ENCODE results near the gene SMCHD1.

The SMCHD1 gene

DNA sequence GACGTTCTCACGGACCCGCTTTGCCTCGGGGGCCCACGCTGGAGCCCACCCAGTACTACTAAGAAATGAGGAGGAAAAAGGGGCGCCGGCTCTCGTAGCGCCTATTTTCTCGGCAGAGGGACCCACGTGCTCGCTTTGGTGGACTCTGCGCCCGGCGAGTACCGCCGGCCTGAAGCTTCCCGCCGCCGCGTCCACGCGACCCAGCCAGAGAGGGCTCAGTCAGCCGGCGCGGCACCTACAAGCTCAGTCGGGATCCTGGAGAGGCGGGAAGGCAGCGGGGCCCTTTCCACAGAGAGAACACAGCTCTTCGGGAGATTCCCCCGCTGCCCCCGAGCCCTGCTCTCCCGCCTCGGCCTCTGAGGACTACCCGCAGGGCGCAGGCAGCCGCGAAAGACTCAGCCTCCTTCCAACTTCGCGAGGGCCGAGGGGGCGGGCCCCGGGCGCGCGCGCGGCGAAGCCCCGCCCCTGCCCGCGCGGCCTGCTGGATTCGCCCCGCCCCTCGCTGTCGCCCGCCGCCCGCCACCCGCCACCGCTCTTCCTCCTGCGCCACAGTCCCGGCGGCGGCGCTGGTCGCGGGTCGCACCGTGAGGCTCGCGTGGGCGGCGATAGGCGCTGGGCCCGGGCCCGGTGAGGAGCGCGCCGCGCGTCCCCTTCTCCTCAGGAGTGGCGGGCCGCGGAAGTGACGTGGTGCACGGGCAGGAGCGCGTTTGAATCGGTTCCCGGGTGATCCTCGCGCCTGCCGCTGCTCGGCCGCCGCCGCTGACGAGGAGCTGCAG lies at the start of gene SMCHD1:
Gene SMCHD1, plus strand, starts transcription at position 549 of the 776 bp plus-strand sequence. CDS start 350 bp downstream, outside the sequence.
- DNase-seq (ENCODE audit: low read depth) = peak; percentile 81

DNA sequence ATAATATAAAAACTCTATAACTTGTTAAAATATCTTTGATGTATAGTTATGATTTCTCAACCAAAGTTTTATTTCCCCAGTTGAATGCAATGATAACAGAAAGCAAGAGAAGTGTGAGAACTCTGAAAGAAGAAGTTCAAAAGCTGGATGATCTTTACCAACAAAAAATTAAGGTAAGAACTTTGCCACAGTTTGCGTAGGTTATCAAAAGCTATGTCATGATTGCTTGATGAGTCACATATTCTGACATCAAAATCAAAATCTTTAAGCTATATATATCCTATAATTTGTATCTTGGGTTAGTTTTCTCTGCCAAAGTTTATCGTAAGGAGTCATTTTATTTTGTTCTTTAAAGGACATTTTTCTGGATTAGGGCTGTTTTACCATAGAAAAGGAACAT lies 49.2 kb upstream of the SMCHD1 start:
- no peak for DNase-seq (ENCODE audit: low read depth)

DNA sequence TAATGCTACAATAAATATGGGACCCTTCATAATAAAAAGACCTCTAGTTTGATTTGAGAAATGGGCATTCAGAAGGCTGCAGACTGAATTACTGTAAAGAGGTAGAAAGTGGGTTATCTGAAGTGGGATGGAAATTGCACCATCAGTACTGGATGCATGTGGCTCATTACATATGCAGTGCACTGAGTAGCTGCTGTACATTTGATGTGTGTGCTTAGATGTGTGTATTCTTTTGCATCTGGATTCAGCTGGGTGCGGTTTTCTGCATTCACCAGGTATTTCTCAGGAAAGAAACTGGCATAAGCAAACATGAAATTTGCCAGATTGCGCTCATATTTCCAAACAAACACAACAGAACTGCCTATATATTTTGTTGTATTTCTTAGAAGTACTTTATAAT lies 45.9 kb upstream of the SMCHD1 start:
- DNase-seq (ENCODE audit: low read depth) = no peak

DNA sequence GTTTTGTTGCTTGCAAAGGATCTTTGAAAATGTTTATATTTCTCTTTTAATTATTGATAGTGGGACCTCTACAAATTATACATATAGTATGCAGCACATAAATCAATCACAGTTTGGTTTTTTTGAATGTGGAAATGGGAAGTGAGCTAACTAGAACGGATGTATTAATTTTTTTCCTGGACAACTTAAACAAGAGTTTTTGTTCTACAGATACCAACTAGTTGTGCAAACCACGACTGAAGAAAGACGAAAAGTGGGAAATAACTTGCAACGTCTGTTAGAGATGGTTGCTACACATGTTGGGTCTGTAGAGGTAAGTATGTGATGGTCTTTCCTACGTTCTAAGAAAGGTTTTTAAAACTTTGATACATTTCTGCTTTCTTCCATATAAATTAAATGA lies 45.0 kb upstream of the SMCHD1 start:
- DNase-seq (ENCODE audit: low read depth) = no peak

DNA sequence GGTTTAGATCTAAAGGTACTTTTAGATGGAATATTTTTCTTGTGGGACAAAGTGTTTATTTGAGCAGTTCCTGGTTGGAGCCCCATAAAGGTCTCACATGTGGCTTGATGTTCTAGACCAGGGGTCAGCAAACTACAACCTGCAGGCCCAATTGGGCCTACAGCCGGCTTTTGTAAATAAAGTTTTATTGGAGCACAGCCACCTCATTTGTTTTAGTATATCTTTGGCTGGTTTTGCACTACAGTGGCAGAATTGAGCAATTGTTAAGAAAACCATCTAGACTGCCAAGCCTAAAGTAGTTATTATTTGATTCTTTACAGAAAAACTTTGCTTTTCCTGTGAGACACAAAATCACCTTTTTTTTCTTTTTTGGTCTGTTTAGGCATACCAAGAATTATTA lies 42.5 kb upstream of the SMCHD1 start:
- no peak for DNase-seq (ENCODE audit: low read depth)

DNA sequence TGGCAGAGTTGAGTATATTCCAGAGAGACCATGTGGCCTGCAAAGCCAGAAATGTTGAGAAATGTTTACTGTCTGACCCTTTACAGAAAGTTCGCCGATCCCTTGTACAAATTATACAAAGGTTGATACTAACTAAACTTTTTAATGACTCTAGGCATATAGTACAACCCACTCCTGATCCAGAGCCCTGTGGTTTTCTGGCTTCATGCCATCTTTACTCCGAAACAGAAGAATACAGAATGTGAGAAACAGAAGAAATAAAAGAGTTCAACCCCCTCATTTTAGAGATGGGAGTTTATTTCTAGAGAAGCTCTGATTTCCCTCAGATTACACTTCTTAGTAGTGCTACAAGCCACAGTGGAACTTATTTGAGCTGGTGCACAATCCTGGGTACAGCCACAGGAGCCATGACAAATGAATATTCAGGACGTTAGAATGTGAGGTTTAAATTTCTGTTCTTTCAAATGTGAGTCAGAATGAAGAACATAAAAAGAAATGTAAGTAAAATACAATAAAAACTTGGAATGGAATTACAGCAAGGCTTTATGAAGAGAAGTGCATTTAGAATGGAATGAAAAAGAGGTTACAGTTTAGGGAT lies 38.0 kb upstream of the SMCHD1 start:
- no peak for DNase-seq (ENCODE audit: low read depth)

DNA sequence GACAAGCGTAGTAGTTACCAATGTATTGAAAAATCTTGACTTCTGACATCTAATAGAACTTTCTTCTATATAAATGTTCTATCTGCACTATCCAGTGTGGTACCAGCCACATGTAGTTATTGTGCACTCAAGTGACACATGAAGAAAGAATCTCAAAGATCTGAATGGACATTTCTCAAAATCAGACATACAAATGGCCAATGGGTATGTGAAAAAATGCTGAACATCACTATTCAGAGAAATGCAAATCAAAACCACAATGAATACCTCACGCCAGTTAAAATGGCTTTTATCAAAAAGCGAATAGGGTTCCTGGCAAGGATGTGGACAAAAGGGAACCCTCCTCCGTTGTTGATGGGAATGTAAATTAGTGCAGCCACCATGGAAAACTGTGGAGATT lies 37.5 kb upstream of the SMCHD1 start:
- DNase-seq (ENCODE audit: low read depth) = no peak

DNA sequence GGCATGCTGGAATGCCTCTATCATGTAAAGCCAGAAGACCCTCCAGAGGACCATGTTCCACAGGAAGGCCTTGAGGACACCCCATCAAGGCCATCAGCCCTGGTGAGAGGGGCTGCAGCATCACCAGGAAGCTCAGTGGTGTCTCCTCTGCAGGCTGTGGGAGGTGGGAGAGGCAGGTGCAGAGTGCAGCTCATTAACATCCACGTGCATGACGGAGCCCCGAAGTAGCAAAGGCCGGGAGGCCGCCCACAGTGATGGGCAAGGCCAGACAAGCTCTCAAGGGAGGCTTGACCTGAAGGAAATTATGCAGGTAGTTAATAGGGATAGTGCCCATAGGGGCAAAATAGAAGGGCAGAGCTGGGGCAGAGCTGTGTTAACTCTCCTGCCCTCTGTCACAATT lies 30.3 kb upstream of the SMCHD1 start:
- no peak for DNase-seq (ENCODE audit: low read depth)

DNA sequence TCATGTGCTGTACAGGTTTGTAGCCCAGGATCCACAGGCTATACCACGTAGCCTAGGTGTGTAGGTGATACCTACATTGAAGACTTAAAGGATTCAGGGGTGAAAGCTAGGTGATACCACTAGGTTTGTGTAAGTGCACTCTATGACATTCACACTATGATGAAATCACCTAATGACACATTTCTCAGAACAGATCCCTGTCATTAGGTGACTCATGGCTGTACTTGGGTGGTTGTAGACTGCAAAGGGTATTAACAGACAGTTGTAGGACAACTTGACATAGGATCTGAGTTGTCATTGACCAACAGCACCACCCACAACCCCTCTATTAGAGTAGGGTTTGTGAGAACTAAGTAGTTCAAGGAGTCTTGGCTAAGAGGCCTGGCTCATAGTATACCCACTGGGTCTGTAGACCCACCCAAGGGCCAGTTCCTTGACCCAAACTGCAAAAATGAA lies 27.7 kb upstream of the SMCHD1 start:
- no peak for DNase-seq (ENCODE audit: low read depth)

DNA sequence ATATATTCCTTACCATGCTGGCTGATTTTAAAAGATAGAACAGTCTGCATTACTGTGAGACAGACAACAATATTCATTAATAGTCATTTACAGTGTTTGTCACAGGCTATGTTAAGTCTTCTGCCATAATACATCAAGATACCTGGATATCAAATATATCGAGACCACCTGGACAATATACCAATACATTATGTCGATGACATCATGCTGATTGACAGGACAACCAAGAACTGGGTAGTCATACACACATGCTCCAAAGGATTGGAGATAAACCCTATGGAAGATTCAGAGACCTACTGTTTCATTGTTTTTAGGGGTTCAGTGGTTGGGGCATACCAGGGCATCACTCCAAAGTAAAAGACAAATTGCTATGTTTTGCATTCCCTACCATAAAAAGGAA lies 26.5 kb upstream of the SMCHD1 start:
- DNase-seq (ENCODE audit: low read depth) = no peak

DNA sequence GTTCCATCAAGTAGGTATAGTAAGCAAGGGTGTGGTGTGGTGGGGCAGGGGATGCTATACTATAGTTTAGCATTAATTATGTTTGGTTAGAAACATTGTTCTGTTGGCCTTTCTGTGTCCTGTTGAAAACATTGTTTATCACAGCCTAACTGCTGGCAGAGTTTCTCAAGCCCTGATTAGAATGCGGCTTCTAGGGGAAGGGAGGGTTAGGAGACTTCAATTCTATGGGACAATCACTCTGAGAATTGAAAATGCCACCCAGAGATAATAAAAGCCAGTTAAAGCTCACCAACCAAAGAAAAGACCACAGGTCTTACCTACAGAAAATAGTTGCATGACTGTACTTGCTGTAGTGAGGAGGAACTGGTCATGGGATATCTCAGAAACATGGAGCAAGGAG lies 19.9 kb upstream of the SMCHD1 start:
- DNase-seq (ENCODE audit: low read depth) = no peak

DNA sequence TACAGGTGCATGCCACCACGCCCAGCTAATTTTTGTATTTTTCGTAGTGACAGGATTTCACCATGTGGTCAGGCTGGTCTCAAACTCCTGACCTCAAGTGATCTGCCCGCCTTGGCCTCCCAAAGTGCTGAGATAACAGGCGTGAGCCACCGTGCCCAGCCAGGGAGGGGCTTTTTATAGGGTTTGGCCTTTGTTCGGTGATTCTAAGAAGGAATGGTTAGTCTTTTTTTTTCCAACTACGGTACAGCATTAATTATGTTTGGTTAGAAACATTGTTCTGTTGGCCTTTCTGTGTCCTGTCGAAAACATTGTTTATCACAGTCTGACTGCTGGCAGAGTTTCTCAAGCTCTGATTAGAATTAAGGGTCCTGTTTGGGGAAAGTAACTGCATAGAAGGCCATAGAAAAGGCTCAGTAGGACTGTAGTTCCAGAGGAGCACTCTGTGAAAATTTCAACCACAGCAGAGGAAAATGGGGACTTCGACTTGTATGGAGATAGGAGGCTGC lies 19.3 kb upstream of the SMCHD1 start:
- DNase-seq (ENCODE audit: low read depth) = no peak

DNA sequence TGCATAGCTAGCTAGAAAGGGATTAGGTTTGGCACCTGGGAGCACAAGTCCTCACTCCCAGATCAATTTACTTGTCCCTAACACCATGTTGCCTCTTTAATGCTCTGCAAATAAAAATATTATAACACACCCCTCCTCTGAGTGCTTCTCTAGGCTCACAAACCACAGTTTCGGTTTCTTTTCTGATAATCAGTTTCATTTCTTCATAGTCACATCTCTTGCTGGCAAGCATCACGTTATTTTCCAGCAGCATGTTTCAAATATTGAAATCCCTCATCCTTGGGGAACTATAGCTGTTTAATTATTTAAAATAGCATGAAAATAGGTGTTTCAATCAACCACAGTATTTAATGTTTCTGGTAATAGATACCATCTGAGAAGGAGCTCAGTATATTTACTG lies 13.9 kb upstream of the SMCHD1 start:
- no peak for DNase-seq (ENCODE audit: low read depth)

DNA sequence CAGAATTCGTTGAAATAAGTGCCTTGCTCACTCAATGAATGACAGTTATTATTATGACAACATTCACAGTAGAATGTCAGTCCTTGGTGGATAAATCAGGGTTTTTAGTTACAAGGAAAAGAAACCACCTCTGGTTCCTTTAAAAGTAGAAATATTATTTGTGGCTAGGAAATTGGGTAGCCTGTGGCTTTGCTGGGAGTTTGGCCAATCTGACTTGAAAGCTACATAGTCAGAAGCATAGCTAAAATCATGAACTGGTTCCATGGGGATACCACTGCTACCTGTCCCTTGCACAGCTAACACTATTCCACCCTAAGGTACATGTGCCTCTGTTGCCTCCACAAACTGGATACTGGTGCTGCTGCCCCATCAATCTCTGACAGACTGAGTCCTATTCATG lies 12.8 kb upstream of the SMCHD1 start:
- DNase-seq (ENCODE audit: low read depth) = no peak

DNA sequence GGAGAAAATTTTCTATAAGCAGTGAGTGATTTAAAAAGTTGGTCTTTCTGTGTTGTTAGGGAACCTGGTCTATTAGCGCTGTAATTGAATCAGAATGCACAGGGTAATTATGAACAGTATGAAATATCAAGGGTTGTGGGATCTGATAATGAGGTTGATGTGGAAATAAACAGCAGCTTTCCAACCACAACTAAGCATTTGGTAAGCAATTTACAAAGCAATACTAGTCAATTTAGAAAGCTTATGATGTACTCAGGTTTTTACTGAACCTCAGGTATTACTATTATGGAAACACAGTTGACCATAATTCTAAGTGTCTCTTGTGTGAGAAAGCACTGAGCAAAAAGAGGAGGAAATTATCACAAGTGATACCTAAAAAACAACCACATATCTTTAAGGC lies 11.0 kb upstream of the SMCHD1 start:
- DNase-seq (ENCODE audit: low read depth) = no peak

DNA sequence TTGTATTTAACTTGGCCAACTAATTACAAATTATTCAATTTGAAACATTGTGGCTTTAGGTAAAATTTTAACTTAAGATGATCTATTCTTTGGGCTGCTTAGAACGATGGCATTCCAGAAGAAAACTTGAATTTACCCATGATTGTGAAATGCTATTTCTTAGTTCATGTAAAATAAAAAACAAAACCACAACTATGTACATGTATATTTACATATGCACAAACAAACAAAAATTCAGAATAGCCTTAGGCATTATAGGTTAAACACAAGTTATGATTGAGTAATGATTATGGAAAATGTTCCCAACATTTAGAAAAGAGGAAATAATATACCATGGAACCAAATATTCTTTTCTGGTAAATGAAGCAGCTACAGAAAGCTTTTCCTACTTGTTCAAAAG lies 3.5 kb upstream of the SMCHD1 start:
- DNase-seq (ENCODE audit: low read depth) = no peak

DNA sequence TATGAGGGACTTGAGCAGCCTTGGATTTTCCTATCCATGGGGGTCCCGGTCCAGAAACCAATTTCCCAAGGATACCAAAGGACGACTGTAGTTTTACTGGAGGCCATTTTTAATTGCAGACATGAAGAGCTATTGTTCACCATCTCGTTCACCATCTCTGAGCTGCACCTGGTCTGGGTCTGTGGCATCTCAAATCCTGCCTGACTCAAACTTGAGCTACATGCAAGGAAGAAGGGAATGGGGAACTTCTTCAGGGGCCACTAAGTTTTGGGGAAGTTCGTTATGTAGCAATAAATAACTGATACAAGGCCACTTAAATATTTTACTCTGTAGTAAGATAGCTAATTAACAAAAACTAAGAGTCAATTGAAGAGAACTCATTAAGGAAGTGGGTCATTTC lies 2.1 kb upstream of the SMCHD1 start:
- no peak for DNase-seq (ENCODE audit: low read depth)

DNA sequence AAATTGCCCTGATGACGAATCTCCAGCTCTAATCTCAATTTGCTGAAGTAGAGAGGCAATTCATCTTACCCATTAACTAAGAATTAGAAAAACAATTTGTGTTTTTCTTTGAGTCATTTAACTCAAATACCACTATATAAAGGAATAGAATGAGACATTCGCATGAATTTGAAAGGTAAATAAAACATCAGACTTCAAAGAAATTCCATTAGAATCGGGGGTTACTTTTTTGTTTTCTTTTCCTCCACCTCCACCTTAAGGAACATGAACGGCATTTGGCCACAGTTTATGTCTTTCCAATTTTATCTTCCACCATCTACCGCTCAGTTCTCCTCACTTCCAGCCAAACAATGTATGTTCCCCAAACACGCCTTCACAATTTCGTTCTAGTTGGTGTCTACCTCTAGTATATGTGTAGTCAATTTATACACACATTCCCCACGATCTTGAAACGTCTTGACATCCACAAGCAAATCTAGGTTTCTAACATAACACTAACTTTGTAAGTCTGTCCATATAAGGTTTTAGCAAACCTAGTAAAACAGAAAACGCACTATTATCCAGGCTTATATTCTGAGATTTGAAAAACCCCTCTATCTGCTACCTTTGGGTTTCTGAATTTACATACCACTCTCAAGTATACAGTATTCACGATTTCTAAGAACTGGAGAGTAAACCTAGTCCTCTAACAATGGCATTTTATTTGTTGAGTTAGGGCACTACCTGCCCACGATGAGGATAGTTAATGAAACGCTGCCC lies 1.2 kb upstream of the SMCHD1 start:
- DNase-seq (ENCODE audit: low read depth) = no peak

DNA sequence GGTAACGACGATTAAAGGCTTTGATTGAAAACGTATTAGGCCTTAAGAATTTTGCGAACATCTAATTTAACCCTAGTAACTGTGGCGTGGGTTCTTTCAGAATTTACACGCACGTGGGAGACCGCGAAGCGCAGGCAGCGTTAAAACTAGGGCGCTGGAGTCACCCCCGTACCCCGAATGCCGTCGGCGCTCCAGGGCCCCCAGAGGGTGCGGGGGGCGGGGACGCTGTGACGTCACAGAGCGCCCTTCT lies 673 bp upstream of the SMCHD1 start:
- DNase-seq (ENCODE audit: low read depth) = peak; percentile 61

DNA sequence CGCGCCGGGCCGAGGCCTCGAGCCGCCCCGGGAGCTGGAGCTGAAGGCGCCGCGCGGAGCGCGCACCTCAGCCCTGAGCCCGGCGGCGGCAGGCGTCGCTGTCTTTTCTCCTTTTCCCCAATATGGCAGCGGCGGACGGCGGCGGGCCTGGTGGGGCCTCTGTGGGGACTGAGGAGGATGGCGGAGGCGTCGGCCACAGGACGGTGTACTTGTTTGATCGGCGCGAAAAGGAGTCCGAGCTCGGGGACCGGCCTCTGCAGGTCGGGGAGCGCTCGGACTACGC lies 369 bp downstream of the SMCHD1 start:
- DNase-seq (ENCODE audit: low read depth) = peak; percentile 24

DNA sequence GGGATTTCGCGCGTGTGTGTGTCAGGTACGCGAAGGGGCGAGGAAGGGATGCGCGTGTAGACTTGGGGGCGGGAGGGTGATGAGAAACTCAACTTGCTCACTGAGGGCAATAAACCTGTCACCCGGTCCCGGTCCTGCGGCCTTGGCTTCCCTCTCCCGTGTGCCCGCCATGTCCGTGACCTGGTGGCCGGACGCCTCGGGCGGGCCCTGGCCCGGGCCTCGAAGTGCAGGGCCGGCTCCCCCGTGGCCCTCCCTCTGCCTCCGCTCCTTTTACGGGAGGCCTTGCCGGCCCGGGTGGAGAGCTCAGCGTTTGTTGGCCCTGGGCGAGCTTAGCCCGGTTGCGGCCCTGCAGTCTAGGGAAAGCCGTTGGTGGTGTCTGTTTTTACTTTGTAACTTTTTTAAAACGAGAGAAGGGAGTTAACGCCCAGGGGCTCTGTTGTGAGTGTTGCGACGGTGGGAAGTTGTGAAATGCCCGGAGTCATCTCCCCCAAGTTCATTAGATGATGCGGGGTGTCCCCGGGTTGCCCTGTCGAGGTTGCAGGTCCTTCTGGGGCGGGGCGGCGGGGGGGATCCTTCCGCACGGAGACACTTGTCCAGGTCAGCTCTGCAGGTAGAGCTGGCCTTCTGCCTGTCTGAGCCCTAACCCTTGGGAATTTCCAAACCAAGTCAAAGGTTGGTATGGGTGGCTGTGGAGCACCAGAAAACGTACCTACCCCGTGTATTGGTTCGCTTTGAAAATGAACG lies 883 bp downstream of the SMCHD1 start:
- DNase-seq (ENCODE audit: low read depth) = peak; percentile 22

DNA sequence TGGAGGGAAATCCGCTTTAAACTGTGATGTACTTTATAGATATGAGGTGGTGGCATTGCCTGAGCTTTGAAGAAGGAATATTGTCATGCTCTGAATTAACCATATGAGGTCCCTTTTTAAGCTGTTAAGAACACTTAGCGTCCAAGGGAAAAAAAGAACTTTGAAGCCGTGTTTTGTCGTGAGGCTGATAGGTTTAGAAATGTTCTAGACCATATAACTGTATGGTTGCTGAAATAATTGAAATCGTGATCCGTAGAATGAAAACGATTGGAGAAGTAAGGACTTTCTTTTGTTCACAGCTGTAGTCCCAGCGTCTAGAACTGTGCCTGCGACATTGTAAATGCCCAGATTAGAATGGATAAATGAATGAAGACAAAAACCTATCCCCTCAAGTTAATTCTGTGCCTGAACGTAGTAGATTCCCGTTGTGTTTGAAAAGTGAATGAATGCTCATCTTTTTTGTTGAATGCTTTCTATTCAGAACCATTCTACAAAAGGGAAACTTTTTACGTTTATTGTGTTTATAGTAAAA lies 1.5 kb downstream of the SMCHD1 start:
- DNase-seq (ENCODE audit: low read depth) = no peak

Measured in stimulated activated CD8-positive, alpha-beta memory T cell treated with anti-CD3 and anti-CD28 coated beads, Interleukin-7, amount 100 ng/mL, for 24 hours (primary cell).